NB4 (cell line): Measurements from ENCODE around the gene EVI2B.
"Not testable (repeated sequence)": the region's sequence is repeated elsewhere in the genome, so short reads cannot be mapped to it uniquely, and the experiment has no call there.

Source experiments
- DNase-seq: peaks from one replicate; pipeline ENCODE4 v3.0.0; 2010; ENCODE audit warnings: low read depth
- H3K4me3 ChIP-seq: one replicate; pipeline ENCODE4 v1.5.1; 2011; ENCODE audit warnings: mild to moderate bottlenecking, low read depth, low read length, moderate library complexity
- CTCF ChIP-seq: IDR thresholded peaks from one replicate; pipeline ENCODE4 v1.5.1; 2012; ENCODE audit warnings: low read depth, low read length
- MYC ChIP-seq: IDR thresholded peaks from 2 replicates; pipeline ENCODE4 v1.6.1; 2011; ENCODE audit warnings: low read depth, low read length
- POLR2A ChIP-seq: IDR thresholded peaks from 2 replicates; pipeline ENCODE4 v1.6.1; 2011; ENCODE audit warnings: mild to moderate bottlenecking; ENCODE audit not compliant: insufficient read length; ENCODE audit errors: extremely low read depth
- TF ChIP-seq, protein P1 (sequence below): IDR thresholded peaks from 2 replicates; pipeline ENCODE4 v1.6.1; 2011; ENCODE audit warnings: low read depth, low read length

Gene EVI2B

DNA sequence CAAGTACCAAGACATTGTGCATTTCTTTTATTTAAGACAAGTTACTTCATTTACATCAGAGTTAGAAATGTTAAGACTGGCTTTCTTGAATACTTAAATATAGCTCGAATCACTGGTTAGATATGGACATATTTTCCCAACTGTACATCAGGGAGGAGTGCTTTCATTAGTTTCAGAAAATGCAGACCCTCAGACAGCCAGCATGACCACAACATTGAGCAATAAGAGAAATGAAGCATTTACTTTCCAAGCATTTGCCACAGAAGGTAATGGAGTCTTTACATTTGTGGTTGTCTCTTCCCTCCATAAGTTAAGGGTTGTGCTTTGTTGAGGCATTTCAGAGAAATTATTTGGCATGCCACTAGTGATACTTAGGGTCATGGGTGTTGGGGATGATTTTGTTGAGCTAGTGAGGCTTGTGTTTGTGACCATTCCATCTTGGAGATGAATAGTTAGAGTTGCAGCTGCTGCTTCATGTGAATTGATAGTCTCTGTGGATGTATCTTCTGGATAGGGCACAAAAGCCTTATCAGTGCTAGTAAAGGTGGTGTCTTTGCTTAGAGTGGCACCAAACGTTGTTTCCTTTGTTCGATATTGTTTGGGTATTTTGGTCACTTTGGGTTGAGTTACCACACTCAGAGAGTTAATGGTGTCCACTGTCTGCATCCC lies 18.9 kb downstream of the EVI2B start:
- no peak overlapping the region for H3K4me3 ChIP-seq
- peak; percentile 79 for DNase-seq
- no peak for TF ChIP-seq POLR2A
- TF ChIP-seq, protein P1, sequence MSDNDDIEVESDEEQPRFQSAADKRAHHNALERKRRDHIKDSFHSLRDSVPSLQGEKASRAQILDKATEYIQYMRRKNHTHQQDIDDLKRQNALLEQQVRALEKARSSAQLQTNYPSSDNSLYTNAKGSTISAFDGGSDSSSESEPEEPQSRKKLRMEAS = no peak
- no peak for TF ChIP-seq CTCF
- no peak for TF ChIP-seq MYC

DNA sequence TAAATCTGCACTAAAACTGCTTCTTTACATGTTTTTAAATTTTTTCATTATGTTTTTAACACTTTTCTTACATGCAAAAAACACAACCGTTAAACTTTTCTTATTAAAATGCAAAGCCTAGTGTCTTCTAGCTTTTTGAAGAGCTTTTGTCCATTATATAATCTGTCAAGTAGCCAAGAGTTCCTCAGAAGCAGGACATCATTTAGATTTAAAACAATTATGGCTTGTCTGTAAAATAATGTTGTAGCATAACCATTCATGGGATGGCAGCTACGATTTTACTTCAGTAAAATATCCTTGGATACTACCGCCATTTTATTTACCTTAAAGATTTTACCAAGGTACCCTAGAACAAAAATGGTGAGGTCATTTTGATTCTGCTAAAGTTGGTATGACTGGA lies 19.6 kb downstream of the EVI2B start:
- H3K4me3 ChIP-seq = no peak overlapping the region
- no peak for DNase-seq
- TF ChIP-seq POLR2A = no peak
- TF ChIP-seq MYC = no peak
- TF ChIP-seq CTCF = no peak
- TF ChIP-seq, protein P1 = no peak

GRCh38 chr17:31293581-31293980 lies 20.3 kb downstream of the EVI2B start:
- no peak for TF ChIP-seq POLR2A
- TF ChIP-seq, protein P1 = no peak
- no peak for DNase-seq
- no peak overlapping the region for H3K4me3 ChIP-seq

DNA sequence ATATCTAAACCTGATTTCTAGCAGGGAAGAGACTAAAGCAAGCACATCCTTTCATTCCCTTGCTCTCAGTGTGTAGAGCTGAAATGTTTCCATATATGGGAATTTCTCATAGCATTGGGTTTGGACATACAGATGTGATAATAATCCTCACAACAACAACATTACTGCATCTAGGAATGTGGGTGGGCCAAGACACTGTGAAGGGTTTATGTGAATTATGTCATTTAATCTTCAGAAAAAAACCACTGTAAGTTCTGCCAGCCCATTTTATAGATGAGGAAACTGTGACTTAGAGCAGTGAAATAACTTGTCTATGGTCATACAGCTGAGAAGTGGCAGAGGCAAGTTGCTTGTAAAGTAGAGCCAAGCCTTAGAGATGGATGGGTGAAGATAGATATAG lies 22.0 kb downstream of the EVI2B start:
- H3K4me3 ChIP-seq = no peak overlapping the region
- no peak for DNase-seq
- TF ChIP-seq CTCF (no peak), MYC (no peak), POLR2A (no peak)
- TF ChIP-seq, protein P1 = no peak

GRCh38 chr17:31289790-31290189 lies 24.1 kb downstream of the EVI2B start:
- no peak for DNase-seq
- H3K4me3 ChIP-seq = no peak overlapping the region
- no peak for TF ChIP-seq POLR2A
- TF ChIP-seq MYC = no peak
- no peak for TF ChIP-seq CTCF
- TF ChIP-seq, protein P1 = no peak

DNA sequence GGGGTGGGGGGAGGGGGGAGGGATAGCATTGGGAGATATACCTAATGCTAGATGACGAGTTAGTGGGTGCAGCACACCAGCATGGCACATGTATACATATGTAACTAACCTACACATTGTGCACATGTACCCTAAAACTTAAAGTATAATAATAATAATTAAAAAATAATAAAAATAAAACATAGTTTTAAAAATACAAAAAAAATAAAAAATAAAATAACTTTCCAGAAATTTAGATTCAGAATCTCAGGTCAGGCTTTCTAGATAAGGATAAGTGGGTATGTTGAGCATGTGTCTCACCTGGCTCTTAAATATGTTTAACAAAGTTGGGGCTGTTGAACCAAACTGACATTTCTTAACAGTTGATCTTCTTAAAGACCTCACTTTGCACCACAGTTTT lies 25.9 kb downstream of the EVI2B start:
- DNase-seq, H3K4me3 ChIP-seq: not testable (repeated sequence)

DNA sequence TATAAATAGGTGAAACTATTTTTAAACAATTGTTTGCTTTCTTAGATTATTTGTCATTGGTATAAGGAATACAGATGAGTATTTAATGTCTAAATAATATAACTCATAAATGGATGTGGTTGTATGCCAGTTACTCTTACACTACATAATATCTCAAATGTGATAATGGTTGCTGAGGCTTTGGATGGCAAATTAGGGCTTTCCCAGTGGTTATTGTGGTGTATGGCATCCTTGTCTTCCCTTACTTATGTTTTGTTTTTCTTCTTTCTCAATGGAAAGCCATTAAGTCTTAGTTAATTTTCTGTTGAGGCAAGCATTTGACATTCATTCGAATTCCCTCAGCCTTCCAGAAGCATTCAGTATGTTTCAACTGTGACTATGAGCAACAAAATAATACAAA lies 27.3 kb downstream of the EVI2B start:
- H3K4me3 ChIP-seq = no peak overlapping the region
- TF ChIP-seq MYC (no peak), CTCF (no peak), POLR2A (no peak)
- TF ChIP-seq, protein P1 = no peak
- no peak for DNase-seq
